Activated CD4-positive, alpha-beta T cell treated with anti-CD3 and anti-CD28 coated beads, Interleukin-2, amount 10 ng/mL, durations not matched to agents 24 days and 14 days (primary cell): ENCODE data around the gene SLC25A29. TPM values are rescaled to one million over a fixed set of nuclear protein-coding genes. Genes with fewer than 3 reads are reported as not detected.

Experiments
- DNase-seq: peaks from one replicate; pipeline ENCODE4 v3.0.0; 2022
- H3K27ac Mint-ChIP-seq: one replicate; pipeline ENCODE4 v1.8.0; 2022; ENCODE audit warnings: mild to moderate bottlenecking, mixed read lengths
- H3K27me3 Mint-ChIP-seq: one replicate; pipeline ENCODE4 v1.8.0; 2022; ENCODE audit warnings: mixed read lengths
- H3K36me3 Mint-ChIP-seq: one replicate; pipeline ENCODE4 v1.8.0; 2022; ENCODE audit warnings: low read depth, mild to moderate bottlenecking, mixed read lengths
- H3K4me1 Mint-ChIP-seq: one replicate; pipeline ENCODE4 v1.8.0; 2021; ENCODE audit warnings: mixed read lengths
- H3K4me3 Mint-ChIP-seq: one replicate; pipeline ENCODE4 v1.8.0; 2022; ENCODE audit warnings: mild to moderate bottlenecking, moderate library complexity, mixed read lengths
- H3K9me3 Mint-ChIP-seq: one replicate; pipeline ENCODE4 v1.8.0; 2021; ENCODE audit warnings: mixed read lengths
- intact Hi-C: fragments of 100-400 bp; cut with micrococcal nuclease; formaldehyde crosslinking; loops from one replicate; pipeline ENCODE4 v1.15.1; 2023
- total RNA-seq: library from RNA; stranded (reverse); gene quantifications from 2 replicates; pipeline ENCODE4 v1.2.3, GENCODE V29; 2022

SLC25A29 gene
- total RNA-seq, 1 donor from 2014 or later: 16.4 TPM

DNA sequence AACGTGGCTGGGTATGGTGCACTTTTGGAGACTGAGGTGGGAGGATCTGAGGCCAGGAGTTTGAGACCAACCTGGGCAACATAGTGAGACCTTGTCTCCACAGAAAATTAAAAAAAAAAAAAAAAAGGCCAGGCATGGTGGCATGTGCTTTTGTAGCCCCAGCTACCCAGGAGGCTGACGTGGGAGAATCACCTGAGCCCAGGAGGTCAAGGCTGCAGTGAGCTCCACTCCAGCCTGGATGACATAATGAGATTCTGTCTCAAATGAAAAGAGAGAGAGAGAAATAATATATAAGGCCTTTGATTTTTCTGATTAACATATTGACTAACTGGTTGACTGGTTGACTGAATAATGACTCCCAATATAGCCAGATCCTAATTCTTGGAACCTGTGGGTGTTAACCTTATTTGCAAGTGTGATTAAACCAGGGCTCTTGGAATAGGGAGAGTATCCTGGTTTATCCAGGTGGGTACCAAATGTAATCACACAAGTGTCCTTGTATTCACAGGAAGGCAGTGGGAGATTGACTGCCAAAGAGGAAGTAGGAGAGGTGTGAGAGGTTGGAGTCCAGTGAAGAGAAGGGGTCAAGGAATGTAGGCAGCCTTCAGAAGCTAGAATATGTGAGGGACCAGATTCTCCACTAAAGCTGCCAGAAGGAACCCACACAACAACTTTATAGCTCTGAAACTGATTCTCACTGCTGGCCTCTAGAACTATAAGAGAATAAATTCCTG is 55.3 kb downstream of the SLC25A29 start:
- Mint-ChIP-seq H3K4me3 (no peak overlapping the region), H3K36me3 (peaks cover 12% of the 10 kb centered on the region), H3K9me3 (no peaks in the 10 kb centered on the region), H3K4me1 (peaks cover 47% of the 10 kb centered on the region), H3K27ac (no peak overlapping the region), H3K27me3 (no peaks in the 10 kb centered on the region)
- DNase-seq: no peak
- intact Hi-C loops: no loop called here

DNA sequence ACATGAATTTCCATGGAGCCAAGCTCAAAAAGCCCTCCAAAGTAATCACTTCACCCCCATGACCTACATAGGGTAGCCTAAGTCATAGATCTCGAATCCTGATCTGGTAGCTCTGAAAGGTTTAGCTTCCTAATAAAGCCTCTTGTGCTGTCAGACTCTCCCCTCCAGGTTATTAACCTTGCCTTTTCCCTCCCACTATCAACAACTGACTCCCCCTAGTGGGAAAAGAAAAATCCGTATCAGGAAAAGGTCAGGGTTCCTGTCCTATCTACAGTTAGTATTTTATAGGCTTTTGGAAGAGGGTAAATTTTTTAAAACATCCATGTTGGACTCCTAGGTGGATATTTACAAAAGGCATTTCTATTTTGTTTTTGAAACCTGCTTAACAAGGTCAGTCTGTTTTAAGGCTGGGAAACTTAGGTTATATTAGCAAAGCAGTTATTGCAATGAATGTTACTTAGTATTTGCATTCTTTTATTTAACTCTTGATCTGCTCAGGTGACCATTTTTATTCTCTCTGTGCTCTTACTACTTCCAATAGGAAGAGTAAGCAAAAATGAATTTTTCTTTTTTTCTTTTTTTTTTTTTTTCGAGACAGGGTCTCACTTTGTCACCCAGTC is 59.3 kb downstream of the SLC25A29 start:
- Mint-ChIP-seq H3K36me3 (peaks cover 23% of the 10 kb centered on the region), H3K27me3 (no peaks in the 10 kb centered on the region), H3K27ac (no peak overlapping the region), H3K9me3 (no peaks in the 10 kb centered on the region), H3K4me1 (peaks cover 49% of the 10 kb centered on the region), H3K4me3 (no peak overlapping the region)
- intact Hi-C loops: no loop called here
- peak; percentile 73 for DNase-seq

DNA sequence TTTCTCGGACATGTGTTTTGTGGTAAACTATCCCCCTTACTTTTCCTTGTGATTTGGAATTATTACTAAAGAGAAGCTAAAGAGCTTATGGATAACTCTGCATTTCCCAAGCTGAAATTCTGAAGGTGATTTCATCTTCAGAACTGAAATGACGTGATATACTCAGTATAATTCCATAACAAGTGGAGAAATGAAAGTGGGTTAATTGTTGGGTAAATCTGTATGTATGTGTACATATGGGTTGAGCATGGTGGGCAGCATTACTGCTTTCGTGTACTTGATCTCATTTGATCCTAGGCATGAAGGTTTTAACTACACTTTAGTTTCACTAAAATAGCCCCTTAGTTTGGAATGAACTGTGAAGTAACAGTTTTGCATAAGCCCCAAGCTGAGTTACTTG is 63.2 kb downstream of the SLC25A29 start:
- intact Hi-C loops: loop anchor here (5.0 kb wide), 1 partner anchor 34 kb away; no protein-coding TSS in a partner anchor
- Mint-ChIP-seq H3K4me1 (peaks cover 42% of the 10 kb centered on the region), H3K4me3 (peak overlapping the region; percentile 73), H3K36me3 (peaks cover 35% of the 10 kb centered on the region), H3K27me3 (peaks cover 2% of the 10 kb centered on the region), H3K27ac (peak overlapping the region; percentile 1), H3K9me3 (no peaks in the 10 kb centered on the region)
- no peak for DNase-seq

DNA sequence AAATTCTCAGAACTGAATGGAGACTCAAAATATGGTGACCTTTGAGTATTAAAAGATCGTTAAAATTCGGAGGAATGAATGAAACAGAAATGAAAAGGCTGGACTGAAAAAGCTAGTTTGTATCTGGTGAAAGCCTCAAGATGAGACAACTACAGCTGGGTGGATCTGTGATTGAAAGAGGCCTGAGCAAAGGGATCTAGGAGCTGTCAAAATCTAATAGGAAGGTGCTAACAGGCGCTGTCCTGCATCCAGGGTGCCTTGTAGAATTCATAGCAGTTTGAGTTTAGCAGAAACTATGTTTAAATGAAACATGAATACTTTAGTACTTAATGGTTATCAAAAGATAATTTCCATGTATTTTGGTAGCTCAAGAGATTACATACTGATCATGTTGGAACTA is 65.0 kb downstream of the SLC25A29 start:
- Mint-ChIP-seq H3K4me1 (peaks cover 45% of the 10 kb centered on the region), H3K27ac (peak overlapping the region; percentile 89), H3K9me3 (no peaks in the 10 kb centered on the region), H3K27me3 (peaks cover 2% of the 10 kb centered on the region), H3K36me3 (peaks cover 42% of the 10 kb centered on the region), H3K4me3 (peak overlapping the region; percentile 96)
- intact Hi-C loops: loop anchor here (2.0 to 5.0 kb wide), 2 partner anchors 36 to 136 kb away; partner anchors contain the start of gene WDR25
- no peak for DNase-seq

Other genes starting within 250 kb of the SLC25A29 start
- gene EVL, start 241.0 kb downstream of the SLC25A29 start, total RNA-seq: 268 and 285 TPM in 2 replicates
- 0.09 and 0.35 TPM in 2 replicates for gene DEGS2, start 146.8 kb downstream of the SLC25A29 start, total RNA-seq
- 102 and 105 TPM in 2 replicates for gene YY1, start 67.3 kb downstream of the SLC25A29 start, total RNA-seq
- not detected in 2 replicates for gene SLC25A47, start 16.9 kb upstream of the SLC25A29 start, total RNA-seq
- gene WDR25, start 70.0 kb upstream of the SLC25A29 start, total RNA-seq: 7.2 and 7.3 TPM in 2 replicates